Hepatocyte (in vitro differentiated cells): ENCODE measurements around the gene DNAAF1. TPM values are rescaled to one million over a fixed set of nuclear protein-coding genes. Genes with fewer than 3 reads are reported as not detected.

Source experiments
- DNase-seq: peaks from one replicate; pipeline ENCODE4 v3.0.0-alpha.2; 2016; ENCODE audit warnings: low spot score
- H2AFZ ChIP-seq: fragments of 200-600 bp; sonication (generic); 2 replicates; pipeline ENCODE4 v1.6.0; 2016; ENCODE audit warnings: antibody characterized with exemption, mild to moderate bottlenecking
- H3K27ac ChIP-seq: fragments of 200-600 bp; sonication (generic); 2 replicates; pipeline ENCODE4 v1.5.1; 2016; ENCODE audit warnings: mild to moderate bottlenecking
- H3K27me3 ChIP-seq: fragments of 200-600 bp; sonication (generic); 2 replicates; pipeline ENCODE4 v1.6.1; 2016
- H3K36me3 ChIP-seq: fragments of 200-600 bp; sonication (generic); replicated peaks from 2 replicates; pipeline ENCODE4 v1.5.1; 2016; ENCODE audit warnings: low read depth; ENCODE audit not compliant: insufficient read depth
- H3K4me1 ChIP-seq: fragments of 200-600 bp; sonication (generic); 2 replicates; pipeline ENCODE4 v1.5.1; 2016; ENCODE audit warnings: mild to moderate bottlenecking, moderate library complexity; ENCODE audit not compliant: insufficient read depth
- H3K4me2 ChIP-seq: fragments of 200-600 bp; sonication (generic); 2 replicates; pipeline ENCODE4 v1.6.0; 2016
- H3K4me3 ChIP-seq: fragments of 200-600 bp; sonication (generic); 2 replicates; pipeline ENCODE4 v1.5.1; 2016; ENCODE audit warnings: mild to moderate bottlenecking
- H3K79me2 ChIP-seq: fragments of 200-600 bp; sonication (generic); 2 replicates; pipeline ENCODE4 v1.6.0; 2017; ENCODE audit warnings: mild to moderate bottlenecking
- H3K9me2 ChIP-seq: fragments of 200-600 bp; sonication (generic); replicated peaks from 2 replicates; pipeline ENCODE4 v1.6.0; 2017; ENCODE audit warnings: mild to moderate bottlenecking; ENCODE audit not compliant: insufficient read depth
- H3K9me3 ChIP-seq: fragments of 200-600 bp; sonication (generic); 2 replicates; pipeline ENCODE4 v1.5.1; 2016; ENCODE audit warnings: low read depth, mild to moderate bottlenecking
- H4K20me1 ChIP-seq: fragments of 200-600 bp; sonication (generic); 2 replicates; pipeline ENCODE4 v1.6.0; 2016; ENCODE audit warnings: mild to moderate bottlenecking; ENCODE audit not compliant: insufficient read depth, poor library complexity, severe bottlenecking
- EZH2 ChIP-seq: fragments of 200-600 bp; sonication (generic); IDR thresholded peaks from 2 replicates; pipeline ENCODE4 v1.6.1; 2016; ENCODE audit warnings: antibody characterized with exemption, mild to moderate bottlenecking, borderline replicate concordance
- EZH2phosphoT487 ChIP-seq: fragments of 200-600 bp; sonication (generic); IDR thresholded peaks from one replicate; pipeline ENCODE4 v1.6.1; 2018; ENCODE audit warnings: antibody characterized with exemption, mild to moderate bottlenecking, low read depth, moderate library complexity; ENCODE audit not compliant: unreplicated experiment, severe bottlenecking
- WGBS: methylation state at CpG from one replicate; pipeline ENCODE4 v1.1.6; 2016; ENCODE audit warnings: low lambda C conversion rate; ENCODE audit errors: missing lambda C conversion rate; 5-methylcytosine and 5-hydroxymethylcytosine counted together
- polyA plus RNA-seq: library from polyadenylated mRNA; unstranded; fragments of >200 nt; fragmentation: Nextera tagmentation; extraction: Ambion mirVana; gene quantifications from 2 replicates; pipeline ENCODE4 v1.2.1, GENCODE V29; 2016
- total RNA-seq: library from RNA; depleted of rRNA; stranded (reverse); fragments of >200 nt; gene quantifications from 2 replicates; pipeline ENCODE4 v1.2.3, GENCODE V29; 2014
- TF ChIP-seq, protein P1 (sequence below): fragments of 200-600 bp; sonication (generic); IDR thresholded peaks from 2 replicates; pipeline ENCODE4 v1.5.1; 2016; ENCODE audit warnings: antibody characterized with exemption, mild to moderate bottlenecking; ENCODE audit not compliant: poor library complexity

The DNAAF1 gene
- total and polyA plus RNA-seq, 2 experiments from 2014 or later = 0.13 to 0.31 TPM

DNA sequence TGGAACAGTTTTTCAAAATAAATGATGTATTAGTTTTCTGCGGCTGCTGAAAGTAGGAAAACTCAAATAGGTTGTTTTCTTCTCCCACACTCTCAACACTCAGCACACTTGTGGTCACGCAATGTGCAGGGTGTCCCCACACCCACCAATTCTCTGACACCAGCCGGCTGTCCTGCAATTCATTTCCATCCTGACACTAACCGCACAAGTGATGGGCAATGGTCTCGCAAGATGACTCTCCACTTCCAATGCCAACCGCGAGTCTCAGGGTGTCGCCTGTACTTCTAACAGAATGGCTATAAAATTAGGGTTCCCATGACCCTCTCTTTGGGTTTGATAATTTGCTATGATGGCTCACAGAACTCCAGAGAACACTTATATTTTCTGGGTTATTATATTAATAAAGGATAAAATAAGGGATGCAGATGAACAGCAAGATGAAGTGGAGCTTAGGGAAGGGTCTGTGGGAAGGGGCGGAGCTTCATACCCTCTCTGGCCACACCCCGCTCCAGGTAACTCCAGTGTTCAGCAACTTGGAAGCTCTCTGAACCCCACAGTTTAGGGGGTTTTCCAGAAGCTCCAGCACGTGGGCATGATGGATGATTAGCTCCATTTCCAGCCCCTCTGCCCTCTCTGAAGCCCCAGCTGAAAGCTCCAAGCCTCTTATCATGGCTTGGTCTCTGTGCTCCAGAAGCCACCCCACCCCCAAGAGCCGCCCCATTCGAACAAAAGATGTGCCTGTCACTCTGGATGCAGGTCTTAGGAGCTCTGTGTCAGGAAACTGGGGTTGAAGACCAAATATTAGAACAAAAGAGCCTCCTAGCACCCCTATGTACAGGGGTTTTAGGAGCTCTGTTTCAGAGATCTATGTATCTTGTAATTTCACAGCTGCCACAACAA, 21.9 kb downstream of the DNAAF1 start:
- no peaks in the 10 kb centered on the region for H3K79me2 ChIP-seq
- H3K4me2 ChIP-seq = no peak overlapping the region
- H2AFZ ChIP-seq = no peak overlapping the region
- no peak overlapping the region for H3K27ac ChIP-seq
- no peak for DNase-seq
- 80% methylated on average over 13 of the region's 13 CpGs for WGBS
- no peaks in the 10 kb centered on the region for H3K36me3 ChIP-seq
- TF ChIP-seq EZH2phosphoT487 = no peak
- TF ChIP-seq, protein P1, sequence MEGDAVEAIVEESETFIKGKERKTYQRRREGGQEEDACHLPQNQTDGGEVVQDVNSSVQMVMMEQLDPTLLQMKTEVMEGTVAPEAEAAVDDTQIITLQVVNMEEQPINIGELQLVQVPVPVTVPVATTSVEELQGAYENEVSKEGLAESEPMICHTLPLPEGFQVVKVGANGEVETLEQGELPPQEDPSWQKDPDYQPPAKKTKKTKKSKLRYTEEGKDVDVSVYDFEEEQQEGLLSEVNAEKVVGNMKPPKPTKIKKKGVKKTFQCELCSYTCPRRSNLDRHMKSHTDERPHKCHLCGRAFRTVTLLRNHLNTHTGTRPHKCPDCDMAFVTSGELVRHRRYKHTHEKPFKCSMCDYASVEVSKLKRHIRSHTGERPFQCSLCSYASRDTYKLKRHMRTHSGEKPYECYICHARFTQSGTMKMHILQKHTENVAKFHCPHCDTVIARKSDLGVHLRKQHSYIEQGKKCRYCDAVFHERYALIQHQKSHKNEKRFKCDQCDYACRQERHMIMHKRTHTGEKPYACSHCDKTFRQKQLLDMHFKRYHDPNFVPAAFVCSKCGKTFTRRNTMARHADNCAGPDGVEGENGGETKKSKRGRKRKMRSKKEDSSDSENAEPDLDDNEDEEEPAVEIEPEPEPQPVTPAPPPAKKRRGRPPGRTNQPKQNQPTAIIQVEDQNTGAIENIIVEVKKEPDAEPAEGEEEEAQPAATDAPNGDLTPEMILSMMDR = no peak
- H3K27me3 ChIP-seq = no peaks in the 10 kb centered on the region
- H3K4me1 ChIP-seq = no peaks in the 10 kb centered on the region
- no peaks in the 10 kb centered on the region for H4K20me1 ChIP-seq
- H3K9me3 ChIP-seq = no peaks in the 10 kb centered on the region
- H3K9me2 ChIP-seq = no peaks in the 10 kb centered on the region
- no peak overlapping the region for H3K4me3 ChIP-seq

DNA sequence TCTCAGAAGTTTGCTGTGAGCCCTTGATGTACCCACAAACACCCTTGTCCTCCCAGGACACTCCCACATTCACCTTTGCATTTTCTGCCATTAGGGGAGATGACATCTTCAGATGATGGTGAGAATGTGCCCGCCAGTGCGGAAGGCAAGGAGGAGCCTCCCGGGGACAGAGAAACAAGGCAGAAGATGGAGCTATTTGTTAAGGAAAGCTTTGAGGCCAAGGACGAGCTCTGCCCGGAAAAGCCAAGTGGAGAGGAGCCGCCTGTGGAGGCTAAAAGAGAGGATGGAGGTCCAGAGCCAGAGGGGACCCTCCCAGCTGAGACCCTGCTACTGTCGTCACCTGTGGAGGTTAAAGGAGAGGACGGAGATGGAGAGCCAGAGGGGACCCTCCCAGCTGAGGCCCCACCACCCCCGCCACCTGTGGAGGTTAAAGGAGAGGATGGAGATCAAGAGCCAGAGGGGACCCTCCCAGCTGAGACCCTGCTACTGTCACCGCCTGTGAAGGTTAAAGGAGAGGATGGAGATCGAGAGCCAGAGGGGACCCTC, 24.7 kb downstream of the DNAAF1 start:
- H3K36me3 ChIP-seq = no peaks in the 10 kb centered on the region
- TF ChIP-seq, protein P1 = no peak
- no peak for TF ChIP-seq EZH2

DNA sequence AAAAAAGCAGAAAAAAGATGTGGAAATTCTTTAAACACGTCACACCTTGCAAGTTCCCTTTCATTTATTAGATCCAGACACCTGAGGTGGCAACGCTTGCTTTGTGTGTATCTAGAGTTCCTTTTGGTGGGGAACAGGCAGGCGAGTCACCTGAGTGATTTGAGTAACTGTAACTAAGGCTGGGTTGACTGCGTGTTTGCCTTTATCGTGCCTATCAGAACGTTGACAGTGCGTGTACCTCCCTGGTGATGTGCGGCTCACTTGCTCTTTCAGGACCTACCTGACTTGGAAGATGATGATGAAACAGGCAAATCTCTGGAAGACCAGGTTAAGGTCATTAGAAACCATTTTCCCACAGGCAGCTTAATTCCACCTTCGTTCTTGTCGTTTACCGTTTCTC, 29.3 kb downstream of the DNAAF1 start:
- Histone ChIP-seq H3K36me3 (no peaks in the 10 kb centered on the region), H3K4me1 (peaks cover 15% of the 10 kb centered on the region), H3K27ac (no peak overlapping the region), H3K4me2 (no peak overlapping the region), H3K79me2 (no peaks in the 10 kb centered on the region), H4K20me1 (no peaks in the 10 kb centered on the region), H3K9me2 (no peaks in the 10 kb centered on the region), H3K27me3 (no peaks in the 10 kb centered on the region), H3K9me3 (no peaks in the 10 kb centered on the region), H2AFZ (no peak overlapping the region), H3K4me3 (no peak overlapping the region)
- TF ChIP-seq EZH2phosphoT487 (no peak), EZH2 (no peak)
- TF ChIP-seq, protein P1 = no peak
- no peak for DNase-seq
- 81% methylated on average over 11 of the region's 11 CpGs for WGBS

More for the DNA sequence above, 24.7 kb downstream of the DNAAF1 start:
- no peak for DNase-seq
- Histone ChIP-seq H4K20me1 (no peaks in the 10 kb centered on the region), H3K4me1 (no peaks in the 10 kb centered on the region), H3K4me2 (no peak overlapping the region), H3K4me3 (no peak overlapping the region), H2AFZ (no peak overlapping the region), H3K27me3 (no peaks in the 10 kb centered on the region), H3K9me3 (no peaks in the 10 kb centered on the region), H3K27ac (no peak overlapping the region), H3K79me2 (no peaks in the 10 kb centered on the region), H3K9me2 (no peaks in the 10 kb centered on the region)
- 76% methylated on average over 11 of the region's 11 CpGs for WGBS
